SH-SY5Y (cell line): Measurements from ENCODE around the gene KLHDC8B.

Experiments
- GATA2 ChIP-seq: IDR thresholded peaks from 2 replicates; pipeline ENCODE4 v1.6.1; 2011; ENCODE audit warnings: mild to moderate bottlenecking, low read depth, low read length
- GATA3 ChIP-seq: IDR thresholded peaks from 2 replicates; pipeline ENCODE4 v1.6.1; 2011; ENCODE audit warnings: low read depth, mild to moderate bottlenecking, low read length, moderate library complexity

- TF ChIP-seq GATA2 (no peak), GATA3 (no peak)
Measured at GRCh38 chr3:49131040-49131439, 40.4 kb upstream of the KLHDC8B start.
